SW480 (cell line): Measurements from ENCODE around the gene TMEM225.
"Not testable (repeated sequence)": the region's sequence is repeated elsewhere in the genome, so short reads cannot be mapped to it uniquely, and the experiment has no call there.

ENCODE experiments used
- DNase-seq: peaks from one replicate; pipeline ENCODE4 v3.0.0-alpha.2; 2016; ENCODE audit warnings: low spot score

Gene TMEM225

GRCh38 chr11:123885570-123885969 is at the start of gene TMEM225:
TSS of gene TMEM225 (minus strand) at chr11:123885670. CDS start at chr11:123885425, 245 bp downstream.
- no peak for DNase-seq

- no peak for DNase-seq
These were observed 38.6 kb upstream of the TMEM225 start for GRCh38 chr11:123924027-123924426.

GRCh38 chr11:123920943-123921342 is 35.5 kb upstream of the TMEM225 start:
- DNase-seq: no peak

GRCh38 chr11:123905826-123906225 is 20.4 kb upstream of the TMEM225 start:
- DNase-seq: no peak

GRCh38 chr11:123904932-123905331 is 19.5 kb upstream of the TMEM225 start:
- DNase-seq: no peak

- DNase-seq: no peak
These were observed 18.5 kb upstream of the TMEM225 start for GRCh38 chr11:123903932-123904331.

- DNase-seq: no peak
These were observed 16.4 kb upstream of the TMEM225 start, which contains the start of gene OR8D4 for GRCh38 chr11:123901867-123902266. TSS of gene OR8D4 (plus strand) at chr11:123902167. CDS start at chr11:123906432, 4,265 bp downstream.

- DNase-seq: no peak
These were observed 14.3 kb upstream of the TMEM225 start for GRCh38 chr11:123899792-123900191.

- DNase-seq: no peak
These were observed 6.6 kb upstream of the TMEM225 start for GRCh38 chr11:123892031-123892430.

GRCh38 chr11:123880912-123881311 is 4.6 kb downstream of the TMEM225 start:
- DNase-seq: no peak

GRCh38 chr11:123867795-123868194 is 17.7 kb downstream of the TMEM225 start:
- DNase-seq: not testable (repeated sequence)

GRCh38 chr11:123865293-123865692 is 20.2 kb downstream of the TMEM225 start:
- DNase-seq: not testable (repeated sequence)

GRCh38 chr11:123859731-123860130 is 25.7 kb downstream of the TMEM225 start:
- no peak for DNase-seq

- no peak for DNase-seq
These were observed 29.0 kb downstream of the TMEM225 start for GRCh38 chr11:123856444-123856843.

GRCh38 chr11:123853038-123853437 is 32.4 kb downstream of the TMEM225 start:
- DNase-seq: no peak

GRCh38 chr11:123852321-123852720 is 33.1 kb downstream of the TMEM225 start:
- DNase-seq: no peak

- no peak for DNase-seq
These were observed 34.4 kb downstream of the TMEM225 start for GRCh38 chr11:123851110-123851509.

GRCh38 chr11:123841174-123841573 is 44.3 kb downstream of the TMEM225 start:
- DNase-seq: no peak

- DNase-seq: no peak
These were observed 46.3 kb downstream of the TMEM225 start for GRCh38 chr11:123839131-123839530.

- no peak for DNase-seq
These were observed 46.8 kb downstream of the TMEM225 start for GRCh38 chr11:123838659-123839058.

GRCh38 chr11:123838199-123838598 is 47.3 kb downstream of the TMEM225 start:
- no peak for DNase-seq

- peak; percentile 31 for DNase-seq
These were observed 52.4 kb downstream of the TMEM225 start for GRCh38 chr11:123833095-123833494.
